GM18511 (cell line): Measurements from ENCODE around the gene DUS4L.

Experiments used
- ATAC-seq: cut with Tn5 transposase; IDR thresholded peaks from one replicate; pipeline ENCODE4 v1.9.1; 2021; ENCODE audit warnings: mild to moderate bottlenecking, moderate library complexity; ENCODE audit not compliant: unreplicated experiment

DUS4L gene

DNA sequence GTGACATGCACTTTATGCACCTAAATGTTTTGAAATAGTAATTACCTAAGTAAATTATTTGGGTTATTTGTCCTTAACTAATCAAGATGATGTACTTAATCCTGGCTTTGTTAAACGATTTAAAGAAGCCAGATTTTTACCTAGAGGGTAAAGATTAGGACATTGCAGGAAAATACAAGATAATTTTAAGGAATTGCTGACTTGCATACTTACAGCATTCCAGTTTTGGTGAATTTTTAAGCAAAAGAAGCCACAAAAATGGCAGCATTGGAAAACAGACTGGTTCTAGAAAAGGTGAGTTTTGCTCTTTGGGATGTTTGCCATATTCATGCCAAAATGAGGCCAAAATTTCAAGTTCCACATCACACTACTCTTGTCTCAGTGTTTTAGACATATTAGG lies 49.7 kb downstream of the DUS4L start:
- ATAC-seq: no peak

DNA sequence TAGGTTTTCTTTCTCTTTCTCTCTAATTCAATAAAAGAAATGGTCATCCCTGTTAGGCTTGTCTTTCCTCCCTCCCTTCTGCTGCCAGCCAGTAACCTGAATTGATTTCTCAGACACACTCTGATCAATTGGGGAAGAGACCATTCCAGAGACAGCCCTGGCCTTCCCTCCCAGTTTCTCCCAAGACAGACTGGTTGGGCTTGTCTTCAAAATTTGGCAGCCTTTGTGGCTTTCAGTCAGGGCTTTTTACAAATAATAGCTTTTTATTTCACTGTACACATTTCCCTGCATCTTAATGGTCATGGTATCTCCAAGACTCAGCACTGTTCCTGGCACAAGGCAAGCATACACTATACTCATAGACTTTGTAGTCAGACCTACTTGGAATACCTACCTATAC lies 50.2 kb downstream of the DUS4L start:
- no peak for ATAC-seq

DNA sequence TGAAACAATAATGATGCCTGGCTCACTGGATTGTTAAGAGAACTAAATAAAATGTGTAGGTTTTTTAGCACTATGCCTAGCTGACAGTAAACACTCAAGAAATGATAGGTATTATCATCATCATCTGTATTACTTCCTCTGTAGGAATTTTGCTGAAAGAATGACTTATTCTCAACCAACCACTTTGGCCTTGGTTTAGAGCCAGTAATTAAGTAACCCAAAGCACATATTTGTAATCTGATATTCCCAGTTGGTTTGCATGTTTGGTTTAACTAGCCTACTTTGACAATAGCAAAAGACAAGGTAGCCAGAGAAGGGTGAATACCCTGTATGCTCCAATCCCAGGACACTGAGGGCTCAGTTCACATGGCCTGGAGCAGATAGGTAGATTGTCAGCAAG lies 50.7 kb downstream of the DUS4L start:
- ATAC-seq: no peak

DNA sequence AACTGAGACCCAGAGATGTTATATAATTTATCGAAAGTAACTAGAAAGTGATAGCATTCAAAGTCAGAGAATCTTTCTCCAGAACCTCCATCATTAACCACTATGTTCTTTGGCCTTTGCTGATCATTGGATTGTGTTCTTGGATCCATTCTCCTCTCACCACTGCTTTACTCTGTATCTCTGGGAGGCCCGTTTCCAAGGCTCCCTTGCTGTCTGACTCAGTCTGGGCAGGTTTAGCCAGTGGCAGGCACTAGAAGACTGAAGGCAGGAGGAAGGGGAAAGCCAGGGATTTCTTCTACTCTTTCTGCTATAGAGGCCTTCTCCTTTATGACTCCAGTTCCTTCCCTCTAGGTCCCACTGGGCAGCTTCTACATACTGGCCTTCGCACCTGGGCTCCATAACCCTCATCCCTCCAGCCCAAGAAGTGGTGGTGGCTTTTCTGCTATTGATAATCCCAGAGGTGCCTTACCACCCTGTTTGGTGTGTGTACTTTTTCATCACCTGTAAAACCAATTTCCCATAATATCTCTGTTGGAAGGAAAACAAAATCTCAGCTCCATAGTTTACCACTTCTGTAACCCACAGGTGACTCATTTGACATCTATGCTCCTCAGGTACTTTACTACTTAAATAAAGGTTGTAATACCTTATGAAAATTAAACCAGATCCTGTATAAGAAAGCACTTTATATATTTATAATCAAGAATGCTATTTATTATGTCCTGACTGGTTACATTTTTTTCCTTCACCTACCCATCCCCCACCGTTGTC lies 52.3 kb downstream of the DUS4L start:
- ATAC-seq: no peak

DNA sequence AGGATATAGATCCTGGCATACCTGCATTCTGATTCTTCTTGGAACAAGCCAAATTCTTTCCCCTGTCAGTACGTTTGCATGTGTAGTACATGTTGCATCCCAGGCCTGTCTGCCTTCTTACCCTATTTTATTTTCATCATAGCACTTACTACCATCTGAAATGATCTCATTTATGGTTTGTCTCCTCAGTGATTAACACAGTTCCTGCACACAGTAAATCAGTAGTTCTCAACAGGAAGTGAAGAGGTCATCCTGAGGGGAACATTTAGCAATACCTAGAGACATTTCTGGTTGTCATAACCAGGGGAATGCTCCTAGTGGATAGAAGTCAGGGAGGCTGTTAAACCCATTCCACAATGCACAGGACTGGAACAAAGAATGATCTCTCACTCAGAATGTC lies 58.7 kb downstream of the DUS4L start:
- ATAC-seq: no peak

DNA sequence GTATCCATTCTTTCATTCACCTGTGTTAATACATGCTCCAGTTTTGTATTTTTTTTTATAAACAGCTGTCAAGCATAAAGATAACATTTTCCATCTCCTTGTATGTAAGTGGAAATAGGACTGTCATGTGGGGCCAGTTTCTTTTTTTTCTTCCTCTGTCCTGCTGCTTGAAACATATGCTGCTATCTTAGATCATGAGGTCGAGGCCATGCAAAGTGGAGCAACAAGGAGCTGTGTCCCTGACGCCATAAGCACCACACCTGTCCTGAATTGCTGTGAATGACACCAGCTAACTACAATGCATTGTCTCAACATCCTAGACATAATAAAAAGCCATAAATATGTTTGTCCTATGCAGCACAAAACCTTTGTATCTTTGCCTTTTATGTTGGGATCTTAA lies 59.1 kb downstream of the DUS4L start:
- no peak for ATAC-seq

DNA sequence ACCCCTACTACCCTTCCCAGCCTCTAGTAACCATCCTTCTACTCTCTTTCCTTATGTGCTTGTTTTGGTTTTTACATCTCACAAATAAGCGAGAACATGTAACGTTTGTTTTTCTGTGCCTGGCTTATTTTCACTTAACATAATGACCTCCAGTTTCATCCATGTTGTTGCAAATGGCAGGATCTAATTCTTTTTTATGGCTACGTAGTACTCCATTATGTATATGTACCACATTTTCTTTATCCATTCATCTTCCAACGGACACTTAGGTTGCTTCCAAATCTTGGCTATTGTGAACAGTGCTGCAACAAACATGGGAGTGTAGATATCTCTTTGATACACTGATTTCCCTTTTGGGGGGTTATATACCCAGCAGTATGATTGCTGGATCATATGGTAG lies 63.2 kb downstream of the DUS4L start:
- no peak for ATAC-seq
